ENCODE measurements around the gene CDC42BPG. TPM values are rescaled to one million over a fixed set of nuclear protein-coding genes. Genes with fewer than 3 reads are reported as not detected.

Gene CDC42BPG
- total RNA-seq, 1 experiment from 2014 or later: 4.1 TPM

GRCh38 chr11:64875369-64876228 lies 31.1 kb upstream of the CDC42BPG start:
- intact Hi-C loops (cut with micrococcal nuclease; ENCODE audit: unreplicated experiment): no loop called here

DNA sequence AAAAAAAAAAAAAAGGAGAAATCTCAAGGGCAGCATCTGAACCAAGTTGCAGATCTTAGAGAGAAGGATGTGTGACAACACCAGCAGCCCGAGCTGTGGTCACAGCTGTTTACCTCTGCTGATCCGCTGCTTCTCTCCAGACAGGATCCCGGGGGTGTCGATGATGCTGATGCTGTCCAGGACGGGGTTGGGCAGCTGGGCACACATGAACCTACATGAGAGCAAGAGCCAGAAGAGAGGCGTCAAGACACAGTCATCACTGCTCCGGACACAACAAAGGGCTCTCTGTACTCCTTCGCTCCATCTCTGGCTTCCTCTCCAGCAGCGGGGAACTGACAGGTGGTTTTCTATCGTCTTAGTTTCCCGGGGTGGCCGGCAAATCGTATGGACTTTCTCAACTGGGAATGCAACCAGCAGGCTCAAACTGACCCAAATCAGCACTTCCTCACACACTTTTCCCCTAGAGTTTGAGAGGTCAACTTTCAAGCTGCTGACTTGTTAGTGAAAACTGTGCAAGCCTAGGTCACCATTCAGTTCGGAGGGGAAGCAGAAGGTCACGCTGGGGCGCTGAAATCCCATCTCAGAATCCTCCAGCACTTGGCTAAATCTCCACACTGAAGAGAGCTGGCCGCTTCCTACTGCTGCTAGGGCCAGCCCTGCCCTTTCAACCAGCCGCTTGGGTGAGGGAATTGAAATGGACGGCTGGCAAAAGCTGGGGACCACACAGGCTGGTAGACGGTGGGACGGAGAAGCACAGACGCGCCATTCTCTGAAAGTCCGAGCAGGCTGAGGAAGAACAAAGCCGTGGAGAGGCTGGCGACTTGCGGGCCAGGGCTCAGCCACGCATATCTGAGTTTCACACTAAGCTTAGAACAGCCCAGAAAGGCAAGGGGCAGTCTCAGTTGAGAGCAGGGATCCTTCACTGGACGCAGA lies 30.1 kb upstream of the CDC42BPG start:
- DNase-seq (ENCODE audit: low read depth, low spot score) (no peak), ATAC-seq (no peak)
- in situ Hi-C loops (cut with HindIII; ENCODE audit: low pct_unique_long_range_greater_than_20kb, low sequenced_read_pairs) (no loop called here), intact Hi-C loops (cut with micrococcal nuclease; ENCODE audit: unreplicated experiment) (no loop called here)
- POLR2A ChIA-PET: interaction anchor here (0.6 kb wide), 2 partner anchors 18 to 92 kb away, joined by 6 to 7 read pairs; no protein-coding TSS in a partner anchor
- Histone ChIP-seq H3K9me3 (ENCODE audit: control insufficient read depth, insufficient read depth, low read depth, low read length) (no peaks in the 10 kb centered on the region), H3K27me3 (ENCODE audit: control insufficient read depth, insufficient read depth, low read length) (no peaks in the 10 kb centered on the region), H3K36me3 (ENCODE audit: control insufficient read depth, insufficient read depth, low read length) (peaks cover 9% of the 10 kb centered on the region), H3K4me3 (ENCODE audit: low read depth in 2 of 2, low read length in 2 of 2) (peak overlapping the region; percentile 88 to 99), H3K4me1 (ENCODE audit: control insufficient read depth, insufficient read depth, low read length) (peaks cover 59% of the 10 kb centered on the region), H3K27ac (ENCODE audit: low read length) (peak overlapping the region; percentile 89)
- CTCF ChIA-PET: interaction anchor here (0.6 to 0.7 kb wide), 3 partner anchors 11 to 75 kb away, joined by 3 to 8 read pairs (median 5); no protein-coding TSS in a partner anchor
- TF ChIP-seq, protein P1, sequence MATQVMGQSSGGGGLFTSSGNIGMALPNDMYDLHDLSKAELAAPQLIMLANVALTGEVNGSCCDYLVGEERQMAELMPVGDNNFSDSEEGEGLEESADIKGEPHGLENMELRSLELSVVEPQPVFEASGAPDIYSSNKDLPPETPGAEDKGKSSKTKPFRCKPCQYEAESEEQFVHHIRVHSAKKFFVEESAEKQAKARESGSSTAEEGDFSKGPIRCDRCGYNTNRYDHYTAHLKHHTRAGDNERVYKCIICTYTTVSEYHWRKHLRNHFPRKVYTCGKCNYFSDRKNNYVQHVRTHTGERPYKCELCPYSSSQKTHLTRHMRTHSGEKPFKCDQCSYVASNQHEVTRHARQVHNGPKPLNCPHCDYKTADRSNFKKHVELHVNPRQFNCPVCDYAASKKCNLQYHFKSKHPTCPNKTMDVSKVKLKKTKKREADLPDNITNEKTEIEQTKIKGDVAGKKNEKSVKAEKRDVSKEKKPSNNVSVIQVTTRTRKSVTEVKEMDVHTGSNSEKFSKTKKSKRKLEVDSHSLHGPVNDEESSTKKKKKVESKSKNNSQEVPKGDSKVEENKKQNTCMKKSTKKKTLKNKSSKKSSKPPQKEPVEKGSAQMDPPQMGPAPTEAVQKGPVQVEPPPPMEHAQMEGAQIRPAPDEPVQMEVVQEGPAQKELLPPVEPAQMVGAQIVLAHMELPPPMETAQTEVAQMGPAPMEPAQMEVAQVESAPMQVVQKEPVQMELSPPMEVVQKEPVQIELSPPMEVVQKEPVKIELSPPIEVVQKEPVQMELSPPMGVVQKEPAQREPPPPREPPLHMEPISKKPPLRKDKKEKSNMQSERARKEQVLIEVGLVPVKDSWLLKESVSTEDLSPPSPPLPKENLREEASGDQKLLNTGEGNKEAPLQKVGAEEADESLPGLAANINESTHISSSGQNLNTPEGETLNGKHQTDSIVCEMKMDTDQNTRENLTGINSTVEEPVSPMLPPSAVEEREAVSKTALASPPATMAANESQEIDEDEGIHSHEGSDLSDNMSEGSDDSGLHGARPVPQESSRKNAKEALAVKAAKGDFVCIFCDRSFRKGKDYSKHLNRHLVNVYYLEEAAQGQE (IDR thresholded peaks at IDR 0.05; ENCODE audit: insufficient read depth in 1 of 2, low read depth in 2 of 2, low read length in 1 of 2): no peak
- TF ChIP-seq SIN3A (IDR thresholded peaks at IDR 0.05; ENCODE audit: borderline replicate concordance, insufficient read depth, low read depth, low read length) (no peak), POLR2AphosphoS5 (IDR thresholded peaks at IDR 0.05; ENCODE audit: low read depth, low read length) (no peak), TCF7L2 (IDR thresholded peaks at IDR 0.05; ENCODE audit: low read depth, low read length) (no peak), CTCF (IDR thresholded peaks at IDR 0.05) (no peak)
- BruUV-seq (replicated peaks): no TSS peak

More at GRCh38 chr11:64875369-64876228, 31.1 kb upstream of the CDC42BPG start:
- Histone ChIP-seq H3K9me3 (ENCODE audit: control insufficient read depth, insufficient read depth, low read depth, low read length) (no peaks in the 10 kb centered on the region), H3K4me1 (ENCODE audit: control insufficient read depth, insufficient read depth, low read length) (peaks cover 59% of the 10 kb centered on the region), H3K36me3 (ENCODE audit: control insufficient read depth, insufficient read depth, low read length) (peaks cover 9% of the 10 kb centered on the region), H3K4me3 (ENCODE audit: low read depth in 2 of 2, low read length in 2 of 2) (peak overlapping the region; percentile 88 to 99), H3K27ac (ENCODE audit: low read length) (peak overlapping the region; percentile 89), H3K27me3 (ENCODE audit: control insufficient read depth, insufficient read depth, low read length) (no peaks in the 10 kb centered on the region)
- ATAC-seq (no peak), DNase-seq (ENCODE audit: low read depth, low spot score) (no peak)
- TF ChIP-seq CTCF (IDR thresholded peaks at IDR 0.05): peak; percentile 57
- TF ChIP-seq POLR2AphosphoS5 (IDR thresholded peaks at IDR 0.05; ENCODE audit: low read depth, low read length): no peak
- BruUV-seq (replicated peaks): no TSS peak
- ChIA-PET CTCF (interaction anchor here (0.7 to 2.1 kb wide), 3 partner anchors 11 to 76 kb away, joined by 3 to 8 read pairs (median 7); no protein-coding TSS in a partner anchor), POLR2A (interaction anchor here (0.6 kb wide), 1 partner anchor 16 kb away, joined by 7 read pairs; no protein-coding TSS in a partner anchor)
- in situ Hi-C loops (cut with HindIII; ENCODE audit: low pct_unique_long_range_greater_than_20kb, low sequenced_read_pairs): no loop called here
